Esophagus muscularis mucosa (tissue), 4 donors: Measurements from ENCODE around the gene PSAP. TPM values are rescaled to one million over a fixed set of nuclear protein-coding genes. Genes with fewer than 3 reads are reported as not detected.

ENCODE experiments used
- DNase-seq: peaks from one replicate; pipeline ENCODE4 v3.0.0-alpha.2; 2017; ENCODE audit errors: extremely low spot score
- H3K27ac ChIP-seq, 4 donors: fragments of 200-600 bp; sonication (generic); replicated peaks in 1 of 4; 1 replicate in 3 of 4; 2 replicates in 1 of 4; pipeline ENCODE4 v1.5.1; 2016 to 2019; ENCODE audit warnings: mild to moderate bottlenecking in 1 of 4
- H3K27me3 ChIP-seq, 4 donors: fragments of 200-600 bp; sonication (generic); one replicate each; pipeline versions ENCODE4 v1.5.1 to v1.6.0; 2016 to 2019
- H3K36me3 ChIP-seq, 4 donors: fragments of 200-600 bp; sonication (generic); one replicate each; pipeline ENCODE4 v1.5.1; 2016 to 2019
- H3K4me1 ChIP-seq, 4 donors: fragments of 200-600 bp; sonication (generic); one replicate each; pipeline ENCODE4 v1.5.1; 2016 to 2019
- H3K4me3 ChIP-seq, 4 donors: fragments of 200-600 bp; sonication (generic); 1 replicate in 2 of 4; 2 replicates in 2 of 4; pipeline ENCODE4 v1.5.1; 2016 to 2019; ENCODE audit warnings: mild to moderate bottlenecking in 4 of 4, moderate library complexity in 1 of 4
- H3K9me3 ChIP-seq, 4 donors: fragments of 200-600 bp; sonication (generic); 1 replicate in 3 of 4; 2 replicates in 1 of 4; pipeline ENCODE4 v1.5.1; 2016 to 2019
- EP300 ChIP-seq: sonication (generic); formaldehyde crosslinking; IDR thresholded peaks from one replicate; pipeline ENCODE4 v1.6.1; 2017; ENCODE audit warnings: antibody characterized with exemption
- POLR2A ChIP-seq: fragments of 450-650 bp; IDR thresholded peaks from one replicate; pipeline ENCODE4 v1.6.1; 2017; ENCODE audit warnings: antibody characterized with exemption, moderate library complexity, mild to moderate bottlenecking, low read depth
- POLR2AphosphoS5 ChIP-seq, 2 donors: sonication (generic); formaldehyde crosslinking; IDR thresholded peaks; one replicate each; pipeline ENCODE4 v1.6.1; 2017; ENCODE audit warnings: antibody characterized with exemption in 2 of 2
- WGBS: methylation state at CpG from one replicate; pipeline ENCODE4 v1.1.5; 2018; 5-methylcytosine and 5-hydroxymethylcytosine counted together
- intact Hi-C: fragments of 100-400 bp; cut with DNase I; formaldehyde crosslinking; loops from one replicate; pipeline ENCODE4 v1.15.1; 2023
- total RNA-seq, 4 donors: library from RNA; depleted of rRNA; stranded (reverse); fragments of >200 nt; gene quantifications; one replicate each; pipeline versions ENCODE4 v1.1.0 to v1.2.1, GENCODE V29; 2016
- TF ChIP-seq, protein P1 (sequence below), 3 experiments: fragments of 200-600 bp in 2 of 3; fragments of 450-650 bp in 1 of 3; sonication (generic) in 2 of 3; IDR thresholded peaks; one replicate each; pipeline ENCODE4 v1.5.1; 2017 to 2019; ENCODE audit warnings: antibody characterized with exemption in 3 of 3, mild to moderate bottlenecking in 2 of 3, moderate library complexity in 1 of 3

PSAP gene
- total RNA-seq, 4 donors from 2014 or later = 537 to 740 (median 698) TPM

DNA sequence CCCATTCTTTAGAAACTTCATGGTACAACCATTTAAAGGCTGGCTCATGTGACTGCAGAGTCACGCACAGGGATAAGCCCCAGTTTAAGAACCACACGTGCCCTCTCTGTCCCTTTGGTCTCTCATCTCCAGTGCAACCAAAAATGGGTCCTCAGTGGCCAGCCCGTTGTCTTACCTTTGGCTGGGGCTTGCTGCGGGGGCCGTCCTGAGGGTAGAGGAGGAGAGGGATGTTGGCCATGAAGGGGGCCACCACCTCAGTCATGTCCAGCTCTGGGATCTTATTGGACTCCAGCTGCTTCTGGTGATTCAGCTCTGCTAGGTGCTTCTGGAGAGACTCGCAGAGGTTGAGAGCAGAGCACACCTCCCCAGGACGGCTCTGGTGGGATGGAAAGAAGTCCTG lies 22.3 kb downstream of the PSAP start:
- Histone ChIP-seq H3K36me3 (peaks cover 72 to 99% (median 91%) of the 10 kb centered on the region in 4 donors), H3K4me1 (peaks cover under 1 to 34% (median 14%) of the 10 kb centered on the region in 4 donors), H3K27ac (no peak overlapping the region), H3K9me3 (no peaks in the 10 kb centered on the region), H3K27me3 (no peaks in the 10 kb centered on the region), H3K4me3 (no peak overlapping the region)
- intact Hi-C loops = no loop called here
- 90% methylated on average over 7 of the region's 7 CpGs for WGBS
- TF ChIP-seq, protein P1, sequence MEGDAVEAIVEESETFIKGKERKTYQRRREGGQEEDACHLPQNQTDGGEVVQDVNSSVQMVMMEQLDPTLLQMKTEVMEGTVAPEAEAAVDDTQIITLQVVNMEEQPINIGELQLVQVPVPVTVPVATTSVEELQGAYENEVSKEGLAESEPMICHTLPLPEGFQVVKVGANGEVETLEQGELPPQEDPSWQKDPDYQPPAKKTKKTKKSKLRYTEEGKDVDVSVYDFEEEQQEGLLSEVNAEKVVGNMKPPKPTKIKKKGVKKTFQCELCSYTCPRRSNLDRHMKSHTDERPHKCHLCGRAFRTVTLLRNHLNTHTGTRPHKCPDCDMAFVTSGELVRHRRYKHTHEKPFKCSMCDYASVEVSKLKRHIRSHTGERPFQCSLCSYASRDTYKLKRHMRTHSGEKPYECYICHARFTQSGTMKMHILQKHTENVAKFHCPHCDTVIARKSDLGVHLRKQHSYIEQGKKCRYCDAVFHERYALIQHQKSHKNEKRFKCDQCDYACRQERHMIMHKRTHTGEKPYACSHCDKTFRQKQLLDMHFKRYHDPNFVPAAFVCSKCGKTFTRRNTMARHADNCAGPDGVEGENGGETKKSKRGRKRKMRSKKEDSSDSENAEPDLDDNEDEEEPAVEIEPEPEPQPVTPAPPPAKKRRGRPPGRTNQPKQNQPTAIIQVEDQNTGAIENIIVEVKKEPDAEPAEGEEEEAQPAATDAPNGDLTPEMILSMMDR (IDR thresholded peaks at IDR 0.05) = no peak
- TF ChIP-seq EP300 (no peak), POLR2A (no peak), POLR2AphosphoS5 (IDR thresholded peaks at IDR 0.05) (no peak)
- no peak for DNase-seq

DNA sequence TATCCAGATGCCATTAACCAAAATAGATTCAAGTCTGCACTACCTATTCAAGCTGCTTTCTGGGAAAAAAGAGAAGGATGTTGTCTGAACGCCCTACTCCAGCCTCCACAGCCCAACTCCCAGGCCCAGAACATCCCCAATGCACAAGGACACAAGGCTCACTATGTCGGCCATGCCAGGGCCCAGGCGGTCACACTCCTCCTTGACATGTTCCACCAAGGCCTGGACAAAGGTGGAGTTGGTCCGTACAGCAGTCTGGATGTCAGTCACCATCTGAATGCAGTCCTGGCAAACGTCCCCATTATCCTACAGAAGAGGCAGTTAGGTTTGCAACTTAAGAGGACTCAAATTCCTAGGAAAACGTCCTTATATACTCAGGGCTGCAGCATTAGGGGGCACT lies 23.2 kb downstream of the PSAP start:
- no peak overlapping the region for H3K27ac ChIP-seq
- no peak overlapping the region for H3K4me3 ChIP-seq
- WGBS = 80% methylated on average over 4 of the region's 6 CpGs
- no peaks in the 10 kb centered on the region for H3K27me3 ChIP-seq
- peaks cover 80 to 99% (median 97%) of the 10 kb centered on the region in 4 donors for H3K36me3 ChIP-seq
- intact Hi-C loops = no loop called here
- no peak for DNase-seq
- peaks cover 0 to 26% (median 6%) of the 10 kb centered on the region in 4 donors for H3K4me1 ChIP-seq
- TF ChIP-seq POLR2AphosphoS5 (IDR thresholded peaks at IDR 0.05) (no peak), EP300 (no peak), POLR2A (no peak)
- TF ChIP-seq, protein P1 (IDR thresholded peaks at IDR 0.05) = no peak
- H3K9me3 ChIP-seq = no peaks in the 10 kb centered on the region

DNA sequence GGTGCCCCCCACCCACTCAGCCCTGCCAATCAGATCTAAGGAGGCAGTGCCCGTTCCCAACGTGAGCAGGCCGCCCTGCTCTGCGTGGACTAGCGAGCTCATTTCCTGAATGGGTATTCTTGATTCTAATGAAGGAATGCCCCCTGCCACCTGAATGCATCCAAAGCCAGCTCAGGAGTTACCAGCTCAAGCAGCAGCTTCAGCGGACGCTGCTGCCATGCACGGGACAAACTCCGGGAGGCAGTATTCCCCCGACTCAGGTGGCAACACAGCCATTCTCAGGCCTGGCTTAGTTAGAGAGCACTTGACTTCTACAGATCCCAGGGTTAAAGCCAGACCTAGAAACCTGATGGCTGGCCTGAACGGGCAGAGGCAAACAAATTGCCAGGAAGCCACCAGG lies 25.8 kb downstream of the PSAP start:
- Histone ChIP-seq H3K36me3 (peaks cover 83 to 100% (median 99%) of the 10 kb centered on the region in 4 donors), H3K9me3 (no peaks in the 10 kb centered on the region), H3K4me3 (no peak overlapping the region), H3K4me1 (peaks cover 0 to 2% (median 0%) of the 10 kb centered on the region in 4 donors), H3K27ac (no peak overlapping the region), H3K27me3 (no peaks in the 10 kb centered on the region)
- 79% methylated on average over 10 of the region's 11 CpGs for WGBS
- TF ChIP-seq POLR2A (no peak), EP300 (no peak), POLR2AphosphoS5 (IDR thresholded peaks at IDR 0.05) (no peak)
- TF ChIP-seq, protein P1 (IDR thresholded peaks at IDR 0.05) = no peak
- no peak for DNase-seq
- intact Hi-C loops = no loop called here

DNA sequence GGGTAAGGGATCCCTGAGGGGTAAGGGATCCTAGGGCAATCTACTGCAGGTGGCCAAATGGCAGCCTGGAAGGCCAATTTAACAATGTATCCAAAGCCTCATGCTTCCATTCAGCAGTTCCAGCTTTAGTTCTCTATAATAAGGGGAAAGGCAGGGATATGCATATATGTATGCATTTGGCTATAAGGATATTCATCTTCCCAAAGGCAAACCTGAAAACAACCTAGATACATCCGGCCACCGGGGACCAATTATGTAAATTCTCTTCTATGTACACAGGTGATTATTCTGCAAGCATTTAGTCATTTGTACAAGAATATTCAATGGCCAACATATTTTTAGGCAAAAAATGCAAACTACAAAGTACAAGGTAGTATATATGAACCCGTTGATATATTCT lies 26.7 kb downstream of the PSAP start:
- Histone ChIP-seq H3K9me3 (no peaks in the 10 kb centered on the region), H3K36me3 (peaks cover 83 to 100% (median 99%) of the 10 kb centered on the region in 4 donors), H3K27ac (no peak overlapping the region), H3K27me3 (no peaks in the 10 kb centered on the region), H3K4me1 (peaks cover 0 to under 1% (median 0%) of the 10 kb centered on the region in 4 donors), H3K4me3 (no peak overlapping the region)
- intact Hi-C loops = no loop called here
- DNase-seq = no peak
- TF ChIP-seq, protein P1 (IDR thresholded peaks at IDR 0.05) = no peak
- TF ChIP-seq POLR2AphosphoS5 (IDR thresholded peaks at IDR 0.05) (no peak), EP300 (no peak), POLR2A (no peak)
- WGBS = 92% methylated on average over 3 of the region's 3 CpGs

DNA sequence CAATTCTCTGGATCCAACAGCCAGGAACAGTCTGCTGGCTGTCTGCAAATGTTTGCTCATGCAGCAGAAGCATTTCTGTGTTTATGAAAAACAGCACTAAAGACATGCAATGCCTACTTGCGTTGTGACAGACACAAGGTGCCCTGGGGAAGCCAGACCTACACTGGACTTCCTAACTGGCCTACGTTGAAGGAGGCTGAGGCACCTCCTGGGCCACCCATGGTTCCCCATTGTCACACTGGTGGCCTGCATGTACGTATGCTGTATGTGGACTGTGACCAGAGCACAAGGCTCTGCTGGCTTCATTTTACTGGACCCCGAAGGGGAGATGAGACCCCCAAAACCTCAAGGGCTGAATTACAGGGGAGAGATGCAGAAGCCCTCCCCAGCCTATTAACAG lies 27.7 kb downstream of the PSAP start:
- H3K36me3 ChIP-seq = peaks cover 83 to 100% (median 99%) of the 10 kb centered on the region in 4 donors
- H3K9me3 ChIP-seq = no peaks in the 10 kb centered on the region
- H3K27ac ChIP-seq = no peak overlapping the region
- peaks cover under 1 to 10% (median 4%) of the 10 kb centered on the region in 4 donors for H3K4me1 ChIP-seq
- H3K4me3 ChIP-seq = no peak overlapping the region
- TF ChIP-seq POLR2A = no peak
- TF ChIP-seq EP300 = no peak
- no peak for TF ChIP-seq POLR2AphosphoS5 (IDR thresholded peaks at IDR 0.05)
- TF ChIP-seq, protein P1 (IDR thresholded peaks at IDR 0.05) = no peak
- WGBS = 86% methylated on average over 4 of the region's 4 CpGs
- no peaks in the 10 kb centered on the region for H3K27me3 ChIP-seq
- no peak for DNase-seq
- intact Hi-C loops = no loop called here
